Fibroblast of peridontal ligament (primary cell): Measurements from ENCODE around the gene UBASH3B.
"Not testable (repeated sequence)": the region's sequence is repeated elsewhere in the genome, so short reads cannot be mapped to it uniquely, and the experiment has no call there.

Experiments
- DNase-seq: peaks from one replicate; pipeline ENCODE4 v3.0.0-alpha.2; 2010; ENCODE audit errors: extremely low read depth

Gene UBASH3B

DNA sequence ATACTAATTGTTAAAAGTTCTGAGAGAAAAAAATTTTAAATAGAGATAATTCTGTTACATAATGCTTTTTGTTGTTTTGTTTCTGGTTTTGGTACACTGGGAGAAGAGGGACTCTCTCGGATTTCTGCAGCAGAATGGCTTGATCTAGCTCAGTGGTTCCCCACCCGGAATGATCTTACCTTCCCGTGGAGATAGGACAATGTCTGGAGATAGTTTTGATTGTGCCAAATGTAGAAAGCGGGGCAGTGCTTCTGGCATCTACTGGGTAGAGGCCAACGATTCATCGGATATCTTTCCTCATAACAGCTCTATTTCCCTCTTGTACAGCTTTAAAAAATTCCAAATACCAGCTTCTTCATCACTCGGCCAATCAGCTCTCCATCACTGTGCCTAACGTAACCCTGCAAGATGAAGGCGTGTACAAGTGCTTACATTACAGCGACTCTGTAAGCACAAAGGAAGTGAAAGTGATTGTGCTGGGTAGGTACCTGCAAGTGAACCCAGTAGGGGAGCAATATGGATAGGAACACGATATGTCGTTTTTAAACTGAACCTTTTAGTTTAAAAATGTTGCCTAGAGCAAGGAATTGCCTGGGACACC is 195.9 kb downstream of the UBASH3B start:
- DNase-seq = no peak

DNA sequence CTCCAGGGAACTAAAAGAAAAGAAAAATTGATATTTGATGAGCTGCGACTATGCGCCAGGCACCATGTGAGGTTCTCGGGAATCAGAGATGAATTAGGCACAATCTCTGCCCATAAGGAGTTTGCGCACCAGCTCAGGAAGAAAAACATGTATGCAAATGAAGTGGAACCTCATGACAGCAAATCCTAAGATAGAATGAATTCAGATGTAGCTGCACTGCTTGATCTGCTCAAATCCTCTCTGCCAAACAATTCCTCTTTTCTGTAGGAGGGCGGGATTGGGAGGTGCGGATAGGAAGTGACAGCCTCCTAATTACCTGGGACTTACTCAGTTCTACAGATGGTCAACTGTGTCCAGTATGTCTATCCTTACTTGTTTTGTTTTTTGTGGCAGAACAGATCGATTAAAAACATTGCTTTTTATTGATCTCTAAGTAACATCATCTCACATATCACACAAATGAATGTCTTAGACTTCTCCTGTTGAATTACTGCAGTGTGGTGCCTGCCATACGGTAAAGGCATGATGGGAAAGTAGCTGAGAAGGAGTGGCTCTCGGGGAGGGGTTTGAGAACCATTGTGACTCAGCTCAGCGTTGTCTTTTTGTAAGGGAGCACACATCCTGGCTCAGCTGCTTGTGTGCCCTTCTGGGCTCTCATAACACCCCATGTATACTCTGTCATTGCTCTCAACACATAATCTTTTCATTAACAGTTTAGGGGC is 196.7 kb downstream of the UBASH3B start:
- DNase-seq = peak; percentile 17

DNA sequence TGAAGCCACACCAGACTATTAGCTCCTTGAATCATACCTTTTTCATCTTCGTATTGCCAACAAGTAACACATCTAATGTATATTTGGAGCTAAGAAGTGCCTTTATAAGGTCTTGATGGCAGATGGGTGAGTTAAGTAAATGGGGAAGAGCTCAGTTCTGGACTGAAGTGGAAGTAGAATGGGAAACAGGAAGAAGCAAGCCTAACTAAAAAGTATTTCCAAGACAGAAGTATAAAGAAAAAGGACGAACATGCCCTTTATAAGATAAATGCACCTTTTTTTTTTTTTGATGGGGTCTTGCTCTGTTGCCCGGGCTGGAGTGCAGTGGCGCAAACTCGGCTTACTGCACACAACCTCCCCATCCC is 197.3 kb downstream of the UBASH3B start:
- DNase-seq = no peak

DNA sequence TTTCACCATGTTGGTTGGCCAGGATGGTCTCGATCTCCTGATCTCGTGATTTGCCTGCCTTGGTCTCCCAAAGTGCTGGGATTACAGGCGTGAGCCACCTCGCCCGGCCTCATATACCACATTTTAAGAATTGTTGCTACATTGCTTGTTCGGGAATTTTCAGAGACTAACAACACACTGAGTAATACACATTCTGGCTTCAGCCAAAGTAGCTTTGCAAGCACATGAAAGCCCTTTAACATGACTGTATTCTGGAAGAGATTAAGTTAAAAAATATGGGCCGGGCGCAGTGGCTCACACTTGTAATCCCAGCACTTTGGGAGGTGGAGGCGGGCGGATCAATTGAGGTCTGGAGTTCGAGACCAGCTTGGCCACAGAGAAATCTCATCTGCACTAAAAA is 197.7 kb downstream of the UBASH3B start:
- peak; percentile 30 for DNase-seq

DNA sequence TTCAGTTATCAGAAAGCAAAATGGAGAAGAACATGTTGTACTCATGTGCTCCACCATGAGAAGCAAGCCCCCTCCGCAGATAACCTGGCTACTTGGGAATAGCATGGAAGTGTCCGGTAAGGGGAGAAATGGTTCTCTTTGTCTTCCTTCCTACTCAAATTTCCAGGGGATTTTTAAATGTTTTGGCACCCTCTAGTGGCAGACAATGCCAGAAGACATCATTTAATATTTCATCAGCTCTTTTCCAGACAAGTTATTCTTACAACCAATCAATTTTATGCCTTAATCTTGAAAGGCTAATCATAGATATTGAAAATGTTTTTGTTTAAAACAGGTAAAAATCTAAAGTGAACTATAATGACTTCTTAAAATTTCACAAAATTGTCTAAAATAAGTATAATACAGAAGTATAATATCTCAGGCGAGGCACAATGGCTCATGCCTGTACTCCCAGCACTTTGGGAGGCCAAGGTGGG is 198.5 kb downstream of the UBASH3B start:
- peak; percentile 94 for DNase-seq

DNA sequence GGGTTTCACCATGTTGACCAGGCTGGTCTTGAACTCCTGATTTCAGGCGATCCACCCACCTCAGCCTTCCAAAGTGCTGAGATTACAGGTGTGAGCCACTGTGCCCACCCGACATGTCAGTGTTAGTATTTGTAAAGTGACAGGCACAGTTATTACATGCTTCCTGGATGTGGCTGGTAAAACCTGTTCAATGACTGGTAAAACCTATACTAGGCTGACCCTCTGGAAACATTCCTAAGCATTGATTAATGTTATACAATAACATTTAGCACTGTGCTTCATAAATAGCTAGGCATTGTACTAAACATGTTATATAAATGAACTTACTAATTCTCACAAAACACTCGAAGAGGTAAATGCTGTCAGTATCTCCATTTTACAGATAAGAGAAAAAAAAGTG is 206.1 kb downstream of the UBASH3B start:
- no peak for DNase-seq

DNA sequence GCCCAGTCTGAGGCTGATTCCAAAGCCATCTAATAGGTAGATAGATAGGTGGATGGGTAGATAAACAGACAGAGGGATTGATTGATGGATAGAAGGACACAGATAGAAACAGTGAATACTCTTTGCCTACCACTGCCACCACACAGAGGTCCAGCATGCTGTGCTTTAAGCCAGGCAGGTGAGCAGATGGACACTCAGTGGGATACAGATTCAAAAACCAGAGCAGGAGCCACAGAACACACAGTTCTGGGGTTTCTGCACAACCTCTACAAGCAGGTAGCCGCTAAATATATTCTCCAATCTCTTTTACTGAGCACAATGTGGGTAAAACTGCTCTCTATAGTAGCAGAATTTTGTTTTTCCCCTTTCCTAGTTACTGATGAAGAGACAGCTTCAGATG is 206.6 kb downstream of the UBASH3B start:
- DNase-seq = no peak

DNA sequence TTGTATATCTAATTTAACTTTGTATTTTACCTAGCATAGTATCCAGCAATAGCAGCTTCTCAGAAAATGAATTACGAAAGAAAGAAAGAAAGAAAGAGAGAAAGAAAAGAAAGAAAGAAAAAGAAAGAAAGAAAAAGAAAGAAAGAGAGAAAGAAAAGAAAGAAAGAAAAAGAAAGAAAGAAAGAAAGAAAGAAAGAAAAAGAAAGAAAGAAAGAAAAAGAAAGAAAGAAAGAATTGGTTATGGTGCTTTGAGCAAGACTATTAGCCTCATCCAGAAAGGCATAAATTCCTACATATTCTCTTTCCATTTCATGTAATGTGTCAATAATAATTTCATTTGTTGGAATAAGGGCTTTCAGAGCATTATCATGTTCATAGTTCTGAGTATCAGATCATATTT is 207.6 kb downstream of the UBASH3B start:
- not testable (repeated sequence) for DNase-seq

DNA sequence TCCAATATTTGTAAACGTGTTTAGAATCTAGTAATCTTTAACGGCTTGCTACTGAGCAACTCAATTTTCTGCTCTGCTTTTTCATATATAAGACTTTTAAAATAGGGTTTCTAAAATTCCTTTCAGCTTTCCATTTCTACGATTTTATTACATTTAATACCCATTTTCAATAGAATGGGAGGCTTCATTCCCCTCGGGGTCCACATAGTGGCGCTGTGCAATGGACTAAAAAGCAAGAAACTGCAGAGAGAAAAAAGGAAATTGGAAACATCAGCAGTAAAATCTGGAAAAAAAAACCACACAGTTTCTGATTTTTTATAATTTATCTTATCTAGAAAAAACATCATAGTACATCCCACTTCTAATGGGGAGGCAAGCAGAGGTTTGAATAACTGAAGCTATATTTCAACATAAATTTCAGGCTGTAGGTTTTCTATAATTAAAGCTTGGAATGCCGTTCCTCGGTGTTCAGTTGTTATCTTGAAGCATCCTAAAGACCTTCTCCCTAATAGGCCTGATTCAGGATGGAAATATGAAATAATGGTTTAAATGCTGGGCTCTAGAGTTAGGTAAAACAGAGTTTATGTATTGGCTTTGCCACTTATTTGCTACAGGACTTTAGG is 208.3 kb downstream of the UBASH3B start:
- DNase-seq = peak; percentile 75
